CD8-positive, alpha-beta memory T cell (primary cell): Measurements from ENCODE around the gene PPP1R12B. TPM values are rescaled to one million over a fixed set of nuclear protein-coding genes. Genes with fewer than 3 reads are reported as not detected.
"Not testable (repeated sequence)": the region's sequence is repeated elsewhere in the genome, so short reads cannot be mapped to it uniquely, and the experiment has no call there.

Source experiments
- CTCF ChIA-PET: fragments of 350-600 bp; sonication (Branson Sonifier 250); formaldehyde crosslinking; loops from one replicate; lab custom pipeline; 2021; ENCODE audit warnings: antibody characterized with exemption; lab: Charles Lee
- POLR2A ChIA-PET: fragments of 350-600 bp; sonication (Branson Sonifier 250); formaldehyde crosslinking; loops from one replicate; lab custom pipeline; 2021; ENCODE audit warnings: antibody characterized with exemption; lab: Charles Lee
- DNase-seq, 5 donors: peaks; one replicate each; pipeline versions ENCODE4 v3.0.0 to v3.0.0-alpha.2; 2020 to 2022; ENCODE audit warnings: mixed read lengths in 1 of 5
- H3K27ac ChIP-seq: one replicate; pipeline ENCODE4 v1.7.0; 2013; ENCODE audit warnings: low read depth, mild to moderate bottlenecking, low read length, moderate library complexity
- H3K27me3 ChIP-seq: 2 replicates; pipeline ENCODE4 v1.7.0; 2013; ENCODE audit warnings: low read length, mild to moderate bottlenecking; ENCODE audit not compliant: insufficient read depth, poor library complexity, severe bottlenecking
- H3K36me3 ChIP-seq: 2 replicates; pipeline ENCODE4 v1.7.0; 2013; ENCODE audit warnings: mild to moderate bottlenecking, low read length, moderate library complexity; ENCODE audit not compliant: insufficient read depth
- H3K4me1 ChIP-seq: 2 replicates; pipeline ENCODE4 v1.7.0; 2013; ENCODE audit warnings: mild to moderate bottlenecking, low read length, moderate library complexity; ENCODE audit not compliant: insufficient read depth
- H3K4me3 ChIP-seq: 2 replicates; pipeline ENCODE4 v1.7.0; 2013; ENCODE audit warnings: mild to moderate bottlenecking, low read length
- H3K9me3 ChIP-seq: 2 replicates; pipeline ENCODE4 v1.7.0; 2013; ENCODE audit warnings: mild to moderate bottlenecking, low read length
- H3K27ac Mint-ChIP-seq, 8 donors: one replicate each; pipeline ENCODE4 v1.8.0; 2020 to 2021; ENCODE audit warnings: mixed read lengths in 8 of 8, mild to moderate bottlenecking in 6 of 8, inconsistent platforms in 3 of 8, moderate library complexity in 3 of 8
- H3K27me3 Mint-ChIP-seq, 2 donors: one replicate each; pipeline ENCODE4 v1.8.0; 2020 to 2021; ENCODE audit warnings: mixed read lengths in 2 of 2, mild to moderate bottlenecking in 1 of 2, moderate library complexity in 1 of 2
- H3K36me3 Mint-ChIP-seq, 3 donors: one replicate each; pipeline ENCODE4 v1.8.0; 2020 to 2021; ENCODE audit warnings: mixed read lengths in 3 of 3, inconsistent platforms in 1 of 3, mild to moderate bottlenecking in 1 of 3
- H3K4me1 Mint-ChIP-seq, 3 donors: one replicate each; pipeline ENCODE4 v1.8.0; 2020 to 2021; ENCODE audit warnings: mixed read lengths in 3 of 3, inconsistent platforms in 1 of 3, mild to moderate bottlenecking in 1 of 3
- H3K4me3 Mint-ChIP-seq, 7 donors: one replicate each; pipeline ENCODE4 v1.8.0; 2020 to 2021; ENCODE audit warnings: mixed read lengths in 7 of 7, mild to moderate bottlenecking in 6 of 7, moderate library complexity in 4 of 7, inconsistent platforms in 2 of 7
- H3K9me3 Mint-ChIP-seq, 5 donors: one replicate each; pipeline ENCODE4 v1.8.0; 2020 to 2022; ENCODE audit warnings: mixed read lengths in 5 of 5, mild to moderate bottlenecking in 3 of 5, moderate library complexity in 2 of 5, inconsistent platforms in 1 of 5
- polyA plus RNA-seq: library from polyadenylated mRNA; unstranded; fragments of 300-500 nt; fragmentation: Illumina TruSeq; gene quantifications from one replicate; pipeline ENCODE4 v1.2.3, GENCODE V29; 2021
- total RNA-seq, 2 experiments: library from RNA; stranded (reverse); gene quantifications; one replicate each; pipeline ENCODE4 v1.2.3, GENCODE V29; 2021

Gene PPP1R12B
- total and polyA plus RNA-seq, 3 experiments from 2014 or later, result 11.7 to 13.1 (median 11.9) TPM

- H3K9me3 ChIP-seq, H3K9me3 Mint-ChIP-seq, H3K4me1 Mint-ChIP-seq, H3K36me3 Mint-ChIP-seq, DNase-seq, H3K27me3 Mint-ChIP-seq, H3K4me1 ChIP-seq, H3K4me3 Mint-ChIP-seq, CTCF ChIA-PET, H3K27me3 ChIP-seq, H3K4me3 ChIP-seq, H3K36me3 ChIP-seq, H3K27ac ChIP-seq, POLR2A ChIA-PET: not testable (repeated sequence)
- H3K27ac Mint-ChIP-seq, result peak overlapping the region in 1 of 8 donors; percentile 3
Observed at GRCh38 chr1:202526056-202526455, 177.6 kb downstream of the PPP1R12B start.

GRCh38 chr1:202528096-202528722, 179.7 kb downstream of the PPP1R12B start:
- H3K9me3 Mint-ChIP-seq, H3K4me1 ChIP-seq, H3K27me3 ChIP-seq, H3K4me3 ChIP-seq, H3K36me3 ChIP-seq, H3K27me3 Mint-ChIP-seq, H3K27ac ChIP-seq, H3K4me1 Mint-ChIP-seq, H3K4me3 Mint-ChIP-seq, H3K36me3 Mint-ChIP-seq, H3K9me3 ChIP-seq, H3K27ac Mint-ChIP-seq, POLR2A ChIA-PET, DNase-seq, CTCF ChIA-PET: not testable (repeated sequence)

- H3K9me3 ChIP-seq, POLR2A ChIA-PET, H3K27ac ChIP-seq, H3K36me3 Mint-ChIP-seq, H3K36me3 ChIP-seq, H3K4me3 ChIP-seq, H3K4me3 Mint-ChIP-seq, H3K4me1 ChIP-seq, DNase-seq, H3K9me3 Mint-ChIP-seq, H3K4me1 Mint-ChIP-seq, H3K27me3 ChIP-seq, H3K27me3 Mint-ChIP-seq, CTCF ChIA-PET: not testable (repeated sequence)
- peak overlapping the region in 2 of 8 donors; percentile 5 to 20 for H3K27ac Mint-ChIP-seq
Observed at GRCh38 chr1:202530686-202531085, 182.2 kb downstream of the PPP1R12B start.

DNA sequence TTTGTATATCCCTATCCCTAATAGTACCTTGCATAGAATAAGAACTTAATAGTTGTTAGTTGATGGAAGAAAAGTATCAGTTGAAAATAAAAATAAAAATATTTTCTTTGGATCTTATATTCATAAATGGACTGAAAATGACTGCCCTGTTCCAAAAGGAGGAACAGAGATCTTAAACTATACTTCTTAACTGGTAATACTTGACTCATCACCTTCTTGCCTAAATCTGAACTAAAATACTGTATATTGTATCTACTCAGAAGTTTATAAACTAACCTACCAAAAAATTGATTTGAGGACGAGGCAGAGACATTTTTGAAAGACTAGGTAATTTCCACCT, 182.9 kb downstream of the PPP1R12B start:
- DNase-seq, result no peak
- Mint-ChIP-seq H3K27ac (no peak overlapping the region), H3K4me1 (peaks cover 0 to 4% (median 0%) of the 10 kb centered on the region in 3 donors), H3K4me3 (no peak overlapping the region), H3K27me3 (no peaks in the 10 kb centered on the region), H3K9me3 (no peaks in the 10 kb centered on the region), H3K36me3 (peaks cover 0 to 3% (median 0%) of the 10 kb centered on the region in 3 donors)
- ChIA-PET POLR2A (no interaction called here), CTCF (no interaction called here)
- H3K27me3 ChIP-seq, result no peaks in the 10 kb centered on the region
- no peak overlapping the region for H3K4me3 ChIP-seq
- no peaks in the 10 kb centered on the region for H3K36me3 ChIP-seq
- no peaks in the 10 kb centered on the region for H3K4me1 ChIP-seq
- H3K9me3 ChIP-seq, result no peaks in the 10 kb centered on the region
- peak overlapping the region; percentile 47 for H3K27ac ChIP-seq

- H3K4me1 Mint-ChIP-seq, DNase-seq, H3K27me3 ChIP-seq, POLR2A ChIA-PET, H3K36me3 Mint-ChIP-seq, H3K36me3 ChIP-seq, H3K27me3 Mint-ChIP-seq, H3K4me3 ChIP-seq, H3K9me3 Mint-ChIP-seq, H3K9me3 ChIP-seq, H3K4me3 Mint-ChIP-seq, H3K4me1 ChIP-seq, CTCF ChIA-PET, H3K27ac Mint-ChIP-seq: not testable (repeated sequence)
- peak overlapping the region; percentile 47 for H3K27ac ChIP-seq
Observed at GRCh38 chr1:202531812-202532616, 183.5 kb downstream of the PPP1R12B start.

- not testable (repeated sequence) for H3K27me3 Mint-ChIP-seq, H3K9me3 Mint-ChIP-seq
Observed at GRCh38 chr1:202539166-202539574, 190.7 kb downstream of the PPP1R12B start.

GRCh38 chr1:202539583-202539982, 191.1 kb downstream of the PPP1R12B start:
- H3K4me1 Mint-ChIP-seq, H3K27me3 Mint-ChIP-seq, H3K36me3 Mint-ChIP-seq, POLR2A ChIA-PET, H3K4me3 ChIP-seq, H3K9me3 Mint-ChIP-seq, H3K9me3 ChIP-seq, H3K4me3 Mint-ChIP-seq, H3K27ac Mint-ChIP-seq, CTCF ChIA-PET, H3K36me3 ChIP-seq, H3K4me1 ChIP-seq, H3K27me3 ChIP-seq, H3K27ac ChIP-seq, DNase-seq: not testable (repeated sequence)

More at GRCh38 chr1:202539166-202539574, 190.7 kb downstream of the PPP1R12B start:
- H3K27ac Mint-ChIP-seq, H3K9me3 ChIP-seq, H3K27ac ChIP-seq, H3K36me3 ChIP-seq, H3K4me3 Mint-ChIP-seq, H3K4me3 ChIP-seq, DNase-seq, CTCF ChIA-PET, H3K36me3 Mint-ChIP-seq, POLR2A ChIA-PET, H3K4me1 Mint-ChIP-seq, H3K4me1 ChIP-seq, H3K27me3 ChIP-seq: not testable (repeated sequence)

- no peaks in the 10 kb centered on the region for H3K36me3 ChIP-seq
- DNase-seq, result no peak
- H3K4me1 Mint-ChIP-seq, result no peaks in the 10 kb centered on the region
- ChIA-PET POLR2A (no interaction called here), CTCF (no interaction called here)
- peak overlapping the region in 1 of 8 donors; percentile 30 for H3K27ac Mint-ChIP-seq
- no peaks in the 10 kb centered on the region for H3K27me3 ChIP-seq
- no peaks in the 10 kb centered on the region for H3K9me3 ChIP-seq
- peaks cover 0 to 6% (median 5%) of the 10 kb centered on the region in 3 donors for H3K36me3 Mint-ChIP-seq
- H3K9me3 Mint-ChIP-seq, result no peaks in the 10 kb centered on the region
- H3K4me3 ChIP-seq, result no peak overlapping the region
- no peak overlapping the region for H3K27ac ChIP-seq
- H3K4me1 ChIP-seq, result no peaks in the 10 kb centered on the region
- H3K4me3 Mint-ChIP-seq, result no peak overlapping the region
- no peaks in the 10 kb centered on the region for H3K27me3 Mint-ChIP-seq
Observed at GRCh38 chr1:202540014-202540413, 191.5 kb downstream of the PPP1R12B start.
